GM21786 (cell line): ENCODE results near the gene S100A6.
"Not testable (repeated sequence)": the region's sequence is repeated elsewhere in the genome, so short reads cannot be mapped to it uniquely, and the experiment has no call there.

ENCODE experiments used
- ATAC-seq: cut with Tn5 transposase; IDR thresholded peaks from one replicate; pipeline ENCODE4 v1.9.1; 2021; ENCODE audit not compliant: unreplicated experiment

The S100A6 gene

GRCh38 chr1:153563991-153564390 lies 28.2 kb upstream of the S100A6 start:
- no peak for ATAC-seq

GRCh38 chr1:153563483-153563901 lies 27.7 kb upstream of the S100A6 start:
- ATAC-seq: no peak

DNA sequence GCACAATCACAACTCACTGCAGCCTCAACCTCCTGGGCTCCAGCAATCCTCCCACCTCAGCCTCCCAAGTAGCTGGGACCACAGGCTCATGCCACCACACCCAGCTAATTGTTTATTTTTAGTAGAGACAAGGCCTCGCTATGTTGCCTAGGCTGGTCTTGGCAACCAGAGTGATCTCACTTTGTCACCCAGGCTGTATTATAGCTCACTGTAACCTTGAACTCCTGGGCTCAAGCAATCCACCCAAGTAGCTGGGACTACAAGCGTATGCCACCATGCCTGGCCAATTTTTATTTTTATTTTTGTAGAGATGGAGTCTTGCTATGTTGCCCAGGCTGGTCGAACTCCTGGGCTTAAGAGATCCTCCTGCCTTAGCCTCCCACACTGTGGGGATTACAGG lies 26.2 kb upstream of the S100A6 start:
- ATAC-seq: not testable (repeated sequence)

GRCh38 chr1:153561466-153561985 lies 25.7 kb upstream of the S100A6 start:
- no peak for ATAC-seq

GRCh38 chr1:153560771-153561465 lies 25.1 kb upstream of the S100A6 start:
- no peak for ATAC-seq

- no peak for ATAC-seq
Measured at GRCh38 chr1:153560241-153560640, 24.4 kb upstream of the S100A6 start.

DNA sequence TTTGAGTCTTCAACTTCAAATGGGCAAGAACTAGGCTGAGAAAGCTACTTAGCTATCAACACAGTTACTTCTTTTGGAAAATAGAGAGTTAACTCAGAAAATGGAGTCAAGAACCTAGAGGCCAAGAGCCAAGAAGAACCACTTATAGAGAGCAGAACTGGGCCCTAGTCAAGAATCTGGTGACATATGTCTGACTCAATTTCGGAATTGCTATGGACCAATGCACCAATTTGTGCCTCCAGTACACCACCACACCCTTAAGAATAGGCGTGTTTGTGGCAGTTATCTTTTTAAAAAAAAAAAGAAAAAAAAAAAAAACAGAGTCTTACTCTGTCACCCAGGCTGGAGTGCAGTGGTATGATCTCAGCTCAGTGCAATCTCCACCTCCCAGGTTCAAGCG lies 22.1 kb upstream of the S100A6 start:
- no peak for ATAC-seq

DNA sequence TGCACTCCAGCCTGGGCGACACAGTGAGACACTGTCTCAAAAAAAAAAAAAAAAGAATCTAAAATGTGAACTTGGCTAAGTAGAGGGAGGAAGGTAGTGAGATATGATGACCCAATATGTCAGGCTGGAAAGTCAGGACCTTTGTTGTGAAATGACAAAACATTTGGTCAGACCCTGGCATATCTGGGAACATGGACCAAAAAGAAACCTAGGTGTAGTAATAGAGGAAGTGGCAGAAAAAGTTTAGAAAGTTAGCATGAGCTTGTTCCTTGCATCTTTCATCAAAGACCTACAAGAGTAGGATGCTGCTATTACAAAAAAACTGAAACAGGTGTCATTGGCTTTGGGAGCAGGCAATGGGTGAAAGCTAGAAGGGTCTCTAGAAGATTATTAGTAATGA lies 20.6 kb upstream of the S100A6 start:
- ATAC-seq: no peak

DNA sequence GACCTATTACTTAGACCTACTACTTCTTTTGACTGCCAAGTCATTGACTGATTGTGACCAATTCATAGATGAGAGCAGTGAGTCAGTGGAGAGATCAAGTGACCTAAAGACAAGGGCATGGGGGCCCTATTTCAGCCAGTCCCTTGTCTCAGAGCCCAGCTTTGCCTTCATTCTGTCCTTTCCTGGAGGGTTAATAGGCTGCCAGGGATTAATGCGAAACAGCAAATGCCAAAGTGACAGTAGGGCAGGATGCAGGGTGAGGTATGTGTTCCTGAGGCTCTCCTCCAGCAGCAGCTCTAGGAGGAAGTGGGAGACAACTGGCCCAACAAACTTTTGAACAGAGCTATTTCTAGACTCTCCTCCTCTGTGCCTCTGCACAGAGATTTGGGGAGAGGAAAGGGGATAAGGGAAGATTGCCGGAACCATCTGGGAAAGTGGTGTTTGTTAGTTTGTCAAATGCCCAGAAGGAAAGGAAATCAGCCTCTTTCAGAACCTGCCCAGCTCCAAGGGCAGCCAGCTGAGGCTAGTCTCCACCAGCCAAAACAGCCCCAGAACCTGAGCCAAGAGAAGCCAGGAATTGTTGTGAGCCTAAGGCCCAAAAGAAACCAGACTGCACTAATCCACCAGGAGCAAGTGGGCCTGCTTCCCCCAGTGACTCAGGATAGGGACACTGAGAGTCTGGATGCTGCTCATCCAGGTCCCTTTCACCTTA lies 18.2 kb upstream of the S100A6 start:
- ATAC-seq: no peak

DNA sequence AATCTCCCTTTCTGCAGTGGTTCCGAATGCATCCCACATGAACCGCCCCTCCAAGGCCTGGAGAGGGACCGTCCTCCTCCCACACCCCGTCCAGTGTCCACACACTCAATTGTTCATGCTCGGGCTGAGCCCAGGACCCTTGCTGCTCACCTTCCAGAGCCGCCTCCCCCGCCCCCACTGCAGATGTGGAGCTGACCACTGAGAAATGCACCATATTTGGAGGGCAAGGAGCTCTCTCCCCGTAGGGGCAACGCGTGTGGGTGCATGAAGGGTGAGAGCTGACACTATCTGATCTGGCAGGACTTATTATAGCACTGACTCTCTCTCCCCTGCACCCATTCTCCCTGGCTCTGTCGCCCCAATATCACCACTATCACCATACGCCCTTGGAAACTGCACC lies 17.3 kb upstream of the S100A6 start:
- no peak for ATAC-seq

GRCh38 chr1:153552335-153552734 lies 16.5 kb upstream of the S100A6 start:
- ATAC-seq: no peak

GRCh38 chr1:153550827-153551500 lies 15.2 kb upstream of the S100A6 start:
- no peak for ATAC-seq

DNA sequence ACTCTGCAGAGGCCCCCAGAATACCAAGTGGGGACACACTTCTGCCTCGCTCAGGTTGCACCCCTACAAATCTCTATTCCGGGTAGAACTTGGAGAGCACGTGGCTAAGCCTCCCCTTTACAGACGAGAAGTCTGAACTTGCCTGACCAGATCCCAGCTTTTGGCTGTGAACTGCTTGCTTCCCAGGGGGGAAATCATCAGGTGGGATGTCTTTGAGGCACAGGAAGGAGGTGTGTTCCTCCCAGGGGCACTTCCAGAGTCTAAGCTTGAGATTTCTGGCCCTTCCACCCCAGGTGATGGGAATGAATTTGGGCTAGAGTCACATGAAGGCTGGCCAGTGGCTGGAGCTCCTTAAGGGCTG lies 14.6 kb upstream of the S100A6 start:
- ATAC-seq: no peak

DNA sequence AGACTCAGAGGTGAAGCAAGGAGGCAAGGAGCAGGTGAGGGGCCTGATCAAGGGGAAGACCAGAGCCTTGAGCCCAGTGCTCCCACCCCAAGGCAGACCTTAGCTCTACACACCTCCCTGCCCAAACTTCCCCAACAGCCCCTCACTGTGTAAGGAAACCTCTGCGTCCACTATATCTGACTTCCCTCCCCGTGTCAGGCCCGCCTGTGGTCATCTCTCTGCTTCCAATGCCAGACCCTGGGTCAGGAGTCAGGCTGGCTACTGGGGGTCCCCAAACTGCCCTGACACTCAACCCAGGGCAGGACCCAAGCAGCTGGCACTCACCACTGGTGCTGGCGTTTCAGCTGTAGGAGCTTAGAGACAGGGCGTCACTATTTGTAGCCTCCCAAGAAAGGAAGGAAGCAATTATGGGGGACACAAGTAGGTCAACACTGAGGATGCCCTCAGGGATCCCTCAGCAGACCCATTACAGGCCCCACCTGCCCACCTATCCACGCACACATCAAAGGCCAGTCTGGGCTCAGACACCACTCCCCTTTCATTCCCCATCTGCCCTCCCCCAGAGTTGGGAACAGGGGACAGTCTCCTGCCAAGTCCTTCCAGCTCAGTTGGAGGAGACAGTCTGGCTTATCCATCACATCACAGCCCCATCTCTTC lies 14.1 kb upstream of the S100A6 start:
- no peak for ATAC-seq

DNA sequence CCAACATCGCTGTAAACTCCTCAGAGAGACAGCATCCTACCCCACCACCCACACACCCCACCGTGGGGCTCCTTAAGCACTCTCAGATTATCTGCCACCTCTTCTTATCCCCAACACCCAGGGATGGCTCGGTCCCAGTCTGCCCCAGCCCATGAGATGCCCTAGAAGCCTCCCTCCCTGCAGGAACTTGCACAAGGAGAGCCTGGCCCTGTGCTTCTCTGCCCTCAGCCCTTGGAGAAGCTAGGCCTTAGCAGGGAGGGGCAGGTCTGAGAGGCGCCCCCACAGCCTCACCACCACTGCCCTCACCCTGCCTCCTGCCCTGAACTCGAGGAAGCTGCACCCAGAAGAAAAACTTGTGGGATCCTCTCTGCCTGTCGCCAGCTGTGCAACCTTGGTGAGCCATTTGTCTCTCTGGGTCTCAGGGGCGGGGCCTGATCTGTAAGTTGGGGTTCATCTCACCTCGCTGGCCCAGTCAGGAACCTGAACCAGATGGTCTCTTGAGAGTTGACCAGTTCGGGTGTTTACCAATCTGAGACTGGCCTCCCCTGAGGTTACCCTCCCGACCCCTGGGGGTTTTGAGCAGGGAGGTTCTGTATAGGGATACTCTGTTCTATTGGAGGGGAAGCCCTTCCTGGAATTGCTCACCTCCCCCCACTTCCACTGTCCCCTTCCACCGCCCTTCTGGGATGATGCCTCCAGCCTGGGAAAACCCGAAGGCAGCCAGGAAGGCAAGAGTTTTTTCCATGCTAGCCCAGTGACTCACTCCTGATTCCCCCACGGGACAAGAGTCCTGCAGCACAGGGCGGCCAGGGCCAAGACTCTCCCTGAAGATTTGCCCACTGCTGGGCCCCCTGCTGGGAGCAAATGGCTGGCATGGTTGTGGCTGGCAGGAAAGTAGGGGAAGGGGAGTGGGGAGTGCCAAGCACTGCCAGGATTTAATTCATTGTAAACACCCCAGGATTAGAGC lies 13.2 kb upstream of the S100A6 start, which contains the start of gene S100A3:
Gene S100A3, minus strand, starts transcription at position 537 of the 967 bp plus-strand sequence. CDS start 773 bp downstream, outside the sequence.
- no peak for ATAC-seq

DNA sequence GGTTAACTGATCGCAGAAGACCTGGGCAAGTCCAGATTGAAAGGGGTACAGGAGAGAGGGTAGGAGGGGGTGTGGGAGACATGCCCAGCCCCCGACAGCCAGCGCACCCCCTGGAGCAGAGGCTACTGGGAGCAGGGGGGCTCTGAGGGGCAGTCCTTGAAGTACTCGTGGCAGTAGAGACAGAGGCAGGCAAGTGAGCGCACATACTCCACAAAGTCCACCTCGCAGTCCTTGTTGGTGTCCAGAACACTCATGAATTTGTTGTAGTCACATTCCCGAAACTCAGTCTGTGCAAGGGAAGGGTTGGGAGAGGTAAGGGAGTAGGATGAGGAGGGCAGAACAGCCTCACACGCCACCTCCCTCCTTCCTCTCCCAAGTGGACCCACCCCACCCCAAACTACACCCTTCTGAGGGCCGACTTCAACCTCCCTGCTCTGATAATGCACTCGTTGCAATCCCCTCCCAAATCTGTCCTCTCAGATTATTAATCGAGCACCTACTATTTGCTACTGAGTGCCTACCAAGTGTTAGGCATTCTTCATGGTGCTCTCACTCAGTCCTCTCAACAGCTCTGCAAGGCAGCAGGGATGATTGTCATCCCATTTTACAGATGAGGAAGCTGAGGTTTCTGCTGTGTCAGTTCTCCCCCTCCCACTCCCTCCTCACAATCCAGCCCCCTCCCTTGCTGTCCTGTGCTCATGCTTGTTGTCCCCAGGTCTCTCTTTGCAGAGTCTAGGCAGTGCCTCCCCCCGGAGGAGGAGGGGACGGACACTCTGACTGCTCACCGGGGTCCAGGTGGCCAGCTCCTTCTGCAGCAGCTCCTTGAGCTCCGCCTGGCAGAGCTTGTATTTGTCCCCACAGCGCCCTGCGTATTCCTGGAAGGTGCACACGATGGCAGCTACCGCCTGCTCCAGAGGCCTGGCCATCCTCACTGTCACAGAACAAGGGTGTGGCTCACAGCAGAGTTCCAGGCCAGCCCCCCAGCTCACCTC lies 12.1 kb upstream of the S100A6 start:
- no peak for ATAC-seq

DNA sequence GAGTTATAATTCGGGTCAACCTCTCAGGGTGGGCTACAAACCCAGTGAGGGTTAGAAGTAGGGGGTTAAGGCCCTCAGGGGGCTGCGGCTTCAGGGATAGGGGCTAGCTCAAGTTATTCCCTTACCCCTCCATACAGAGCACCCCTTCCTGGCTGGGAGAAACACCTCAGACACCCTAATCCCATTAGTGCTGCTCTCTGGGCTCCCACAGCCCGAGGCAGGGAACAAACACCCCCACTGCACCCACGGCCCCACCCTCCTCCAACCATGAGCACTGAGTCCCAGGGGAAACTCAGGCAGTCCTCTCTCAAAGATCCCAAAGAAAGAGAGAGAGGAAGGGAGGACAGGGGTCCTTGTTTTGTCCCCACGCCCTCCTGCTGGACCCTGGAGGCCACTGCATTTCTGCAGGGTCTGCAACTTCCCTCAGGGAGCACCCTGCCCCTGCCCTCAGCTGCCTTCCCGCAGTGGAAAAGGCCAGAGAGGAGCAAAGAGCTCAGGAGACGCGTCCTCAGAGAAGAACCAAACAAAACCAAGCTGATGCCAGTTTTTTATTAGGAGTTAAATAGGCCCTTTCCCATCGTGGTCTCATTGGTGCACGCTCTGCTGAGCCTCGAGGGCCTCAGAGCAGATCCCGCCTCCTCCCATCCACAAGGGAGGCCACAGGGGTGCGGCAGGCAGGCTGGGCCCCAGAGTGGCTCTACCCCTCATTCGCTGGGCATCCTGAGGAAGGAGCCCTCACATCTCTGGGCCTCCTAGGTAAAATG lies 11.2 kb upstream of the S100A6 start:
- no peak for ATAC-seq

GRCh38 chr1:153546371-153546770 lies 10.6 kb upstream of the S100A6 start:
- no peak for ATAC-seq
